ENCODE results near the gene NFIL3.

DNA sequence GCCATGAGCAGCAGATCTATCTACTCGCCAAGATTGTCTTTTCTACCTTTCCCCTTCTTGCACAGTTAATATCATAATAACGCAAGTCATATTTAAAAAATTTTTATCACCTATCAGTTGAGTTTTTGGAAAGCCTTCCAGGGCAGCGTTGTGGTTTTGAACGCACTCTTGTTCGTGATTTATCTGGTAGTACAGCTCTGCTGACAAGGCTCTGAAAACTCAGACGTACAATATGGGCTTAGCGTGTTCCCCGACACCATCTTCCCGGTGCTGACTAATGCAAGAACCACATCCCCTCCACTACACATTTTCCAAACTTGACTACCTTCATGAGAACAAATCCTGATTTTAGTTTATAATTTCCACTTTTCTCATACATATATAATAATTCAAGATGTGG lies 1.6 kb upstream of the NFIL3 start:
- TF ChIP-seq, protein P1, sequence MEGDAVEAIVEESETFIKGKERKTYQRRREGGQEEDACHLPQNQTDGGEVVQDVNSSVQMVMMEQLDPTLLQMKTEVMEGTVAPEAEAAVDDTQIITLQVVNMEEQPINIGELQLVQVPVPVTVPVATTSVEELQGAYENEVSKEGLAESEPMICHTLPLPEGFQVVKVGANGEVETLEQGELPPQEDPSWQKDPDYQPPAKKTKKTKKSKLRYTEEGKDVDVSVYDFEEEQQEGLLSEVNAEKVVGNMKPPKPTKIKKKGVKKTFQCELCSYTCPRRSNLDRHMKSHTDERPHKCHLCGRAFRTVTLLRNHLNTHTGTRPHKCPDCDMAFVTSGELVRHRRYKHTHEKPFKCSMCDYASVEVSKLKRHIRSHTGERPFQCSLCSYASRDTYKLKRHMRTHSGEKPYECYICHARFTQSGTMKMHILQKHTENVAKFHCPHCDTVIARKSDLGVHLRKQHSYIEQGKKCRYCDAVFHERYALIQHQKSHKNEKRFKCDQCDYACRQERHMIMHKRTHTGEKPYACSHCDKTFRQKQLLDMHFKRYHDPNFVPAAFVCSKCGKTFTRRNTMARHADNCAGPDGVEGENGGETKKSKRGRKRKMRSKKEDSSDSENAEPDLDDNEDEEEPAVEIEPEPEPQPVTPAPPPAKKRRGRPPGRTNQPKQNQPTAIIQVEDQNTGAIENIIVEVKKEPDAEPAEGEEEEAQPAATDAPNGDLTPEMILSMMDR (conservative IDR thresholded peaks at IDR 0.05; ENCODE audit: low read depth, low read length), result no peak
- no peak for TF ChIP-seq EZH2 (IDR thresholded peaks at IDR 0.05; ENCODE audit: borderline replicate concordance, low read depth, low read length, poor library complexity, severe bottlenecking)

All from A673 (cell line).